IPS-NIHi11 (cell line): ENCODE results near the gene SLC4A7.
"Not testable (repeated sequence)": the region's sequence is repeated elsewhere in the genome, so short reads cannot be mapped to it uniquely, and the experiment has no call there.

ENCODE experiments used
- DNase-seq: peaks from one replicate; pipeline ENCODE4 v3.0.0; 2012; ENCODE audit warnings: mixed read lengths, low spot score

The SLC4A7 gene

DNA sequence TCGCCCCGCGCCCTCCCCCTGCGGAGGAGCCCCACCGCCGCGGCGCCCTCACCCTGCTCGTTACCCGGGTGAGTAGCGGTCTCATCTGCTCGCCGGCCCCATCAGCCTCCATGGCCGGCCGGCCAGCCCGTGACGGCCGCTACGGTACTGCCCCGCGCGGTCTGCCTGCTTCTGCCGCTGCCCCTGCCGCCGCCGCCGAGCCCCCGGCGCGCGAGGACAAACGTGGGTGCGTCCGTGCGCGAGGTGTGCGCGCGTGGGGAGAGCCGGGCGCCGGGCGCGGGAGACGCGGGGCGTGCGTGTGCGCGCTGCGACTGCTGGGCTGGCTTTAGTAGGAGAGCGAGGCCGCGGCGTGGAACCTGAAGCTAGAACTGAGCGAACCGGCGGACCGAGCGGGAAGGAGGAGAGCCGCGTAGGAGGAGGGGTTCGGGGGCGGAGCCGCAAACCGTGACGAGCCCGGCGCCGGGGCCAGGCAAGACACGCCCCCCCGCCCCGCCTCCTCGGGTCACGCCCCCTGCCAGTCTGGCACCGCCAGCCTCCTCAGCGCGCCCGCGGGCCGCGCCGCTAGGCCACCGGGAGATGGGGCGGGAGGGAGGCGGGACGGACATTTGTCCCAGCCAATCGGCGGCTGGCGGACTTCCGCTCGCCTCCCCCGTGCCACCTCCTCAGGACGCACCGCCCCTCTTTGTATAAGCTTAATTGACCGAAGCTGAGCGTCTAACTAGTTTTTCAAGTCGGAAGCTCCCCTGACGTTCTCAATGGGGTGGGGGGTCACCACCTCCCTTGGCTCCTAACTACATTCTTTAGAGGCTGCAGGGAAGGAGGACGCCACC, at the start of gene SLC4A7:
SLC4A7 (minus strand) TSS at position 370 of the 830 bp plus-strand sequence; CDS start at position 112, 258 bp downstream.
- DNase-seq, result peak; percentile 98

DNA sequence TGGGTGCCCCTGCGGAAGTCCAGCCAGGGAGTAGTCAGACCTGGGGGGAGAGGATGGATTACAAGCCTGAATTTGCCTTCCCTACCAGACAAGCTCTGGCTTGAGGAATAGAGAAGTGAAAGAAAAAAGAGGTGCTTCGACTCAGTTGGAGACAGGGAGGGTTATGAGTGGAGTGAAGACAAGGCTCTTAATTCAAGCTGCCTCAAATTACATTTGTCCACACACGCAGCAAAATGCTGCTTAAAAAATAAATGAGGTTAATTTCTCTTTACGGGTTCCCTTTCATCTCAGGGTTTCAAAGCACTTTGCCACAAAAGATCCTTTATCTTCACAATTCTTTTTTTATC, 49.0 kb upstream of the SLC4A7 start:
- peak; percentile 17 for DNase-seq

GRCh38 chr3:27532426-27533260, 48.5 kb upstream of the SLC4A7 start:
- no peak for DNase-seq

DNA sequence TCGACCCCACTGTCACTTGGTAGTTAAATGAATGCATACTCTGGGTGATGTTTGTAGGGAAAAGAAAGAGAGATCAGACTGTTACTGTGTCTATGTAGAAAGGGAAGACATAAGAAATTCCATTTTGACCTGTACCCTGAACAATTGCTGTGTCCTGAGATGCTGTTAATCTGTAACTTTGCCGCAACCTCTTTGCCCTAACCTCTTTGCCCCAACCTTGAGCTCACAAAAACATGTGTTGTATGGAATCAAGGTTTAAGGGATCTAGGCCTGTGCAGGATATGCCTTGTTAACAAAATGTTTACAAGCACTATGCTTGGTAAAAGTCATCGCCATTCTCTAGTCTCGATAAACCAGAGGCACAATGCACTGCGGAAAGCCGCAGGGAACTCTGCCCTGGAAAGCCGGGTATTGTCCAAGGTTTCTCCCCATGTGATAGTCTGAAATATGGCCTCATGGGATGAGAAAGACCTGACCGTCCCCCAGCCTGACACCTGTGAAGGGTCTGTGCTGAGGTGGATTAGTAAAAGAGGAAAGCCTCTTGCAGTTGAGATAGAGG, 47.1 kb upstream of the SLC4A7 start:
- not testable (repeated sequence) for DNase-seq

DNA sequence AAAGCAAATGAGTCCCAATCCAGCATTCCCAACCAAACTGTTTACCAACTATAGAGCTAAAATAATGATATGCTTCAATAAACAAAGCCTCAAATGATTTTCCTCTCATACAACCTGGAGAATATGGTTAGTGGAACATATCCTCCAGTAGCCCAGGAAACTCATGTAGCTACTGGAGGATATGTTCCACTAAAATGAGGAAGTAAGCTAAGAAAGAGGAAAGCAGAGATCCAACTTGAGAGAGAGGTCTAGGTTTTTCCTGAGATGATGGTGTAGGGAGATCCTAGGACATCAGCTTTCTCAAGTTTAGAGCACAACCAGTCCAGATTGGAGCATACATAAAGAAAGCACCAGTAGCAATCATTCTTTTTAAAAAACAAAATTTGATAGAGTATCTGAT, 44.6 kb upstream of the SLC4A7 start:
- no peak for DNase-seq

- DNase-seq, result no peak
These were observed 42.6 kb upstream of the SLC4A7 start for GRCh38 chr3:27526614-27527315.

DNA sequence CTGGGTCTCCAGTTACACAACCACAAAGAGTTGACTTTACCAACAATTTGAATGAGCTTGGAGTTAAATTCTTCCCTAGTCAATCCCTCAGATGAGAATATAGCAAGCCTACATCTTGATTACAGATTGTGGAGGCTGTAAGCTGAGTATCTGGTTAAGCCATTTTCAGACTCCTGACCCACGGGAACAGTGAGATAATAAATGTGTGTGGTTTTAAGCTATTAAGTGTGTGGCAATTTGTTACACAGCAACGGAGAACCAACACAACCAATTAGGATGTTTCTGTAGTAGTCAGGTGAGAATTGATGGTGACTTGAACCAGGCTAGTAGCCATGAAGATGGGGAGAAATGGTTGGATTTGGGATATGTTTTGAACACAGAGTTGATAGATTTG, 37.7 kb upstream of the SLC4A7 start:
- no peak for DNase-seq

DNA sequence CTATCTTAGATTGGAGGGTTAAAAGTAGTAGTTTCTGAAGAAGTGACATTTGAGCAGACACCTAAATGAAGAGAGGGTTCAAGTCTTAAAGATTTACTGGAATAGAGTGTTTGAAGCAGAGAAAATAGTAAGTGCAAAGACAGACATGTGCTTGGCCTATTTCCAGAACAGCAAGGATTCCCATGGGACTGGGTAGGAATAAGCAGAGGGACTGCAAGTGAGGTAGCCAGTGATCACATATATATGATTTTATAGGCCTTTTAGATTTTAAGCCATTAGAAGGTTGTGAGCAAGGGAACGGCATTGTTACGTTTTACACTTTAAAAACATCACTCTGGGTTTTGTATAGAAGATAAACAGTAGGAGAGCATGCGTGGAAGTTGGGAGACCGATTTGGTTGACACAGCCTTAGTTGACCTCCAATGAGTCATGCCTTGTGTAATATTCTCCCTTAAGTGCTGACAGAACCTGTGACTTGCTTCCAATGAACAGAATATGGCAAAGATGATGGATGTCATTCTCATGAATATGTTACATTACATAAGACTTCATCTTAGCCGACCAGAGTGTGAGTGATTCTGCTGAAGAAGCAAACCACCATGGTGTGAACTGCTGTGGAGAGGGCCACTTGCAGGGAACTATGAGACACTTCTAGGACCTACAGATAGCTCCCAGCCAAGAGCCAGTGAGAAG, 37.1 kb upstream of the SLC4A7 start:
- no peak for DNase-seq

DNA sequence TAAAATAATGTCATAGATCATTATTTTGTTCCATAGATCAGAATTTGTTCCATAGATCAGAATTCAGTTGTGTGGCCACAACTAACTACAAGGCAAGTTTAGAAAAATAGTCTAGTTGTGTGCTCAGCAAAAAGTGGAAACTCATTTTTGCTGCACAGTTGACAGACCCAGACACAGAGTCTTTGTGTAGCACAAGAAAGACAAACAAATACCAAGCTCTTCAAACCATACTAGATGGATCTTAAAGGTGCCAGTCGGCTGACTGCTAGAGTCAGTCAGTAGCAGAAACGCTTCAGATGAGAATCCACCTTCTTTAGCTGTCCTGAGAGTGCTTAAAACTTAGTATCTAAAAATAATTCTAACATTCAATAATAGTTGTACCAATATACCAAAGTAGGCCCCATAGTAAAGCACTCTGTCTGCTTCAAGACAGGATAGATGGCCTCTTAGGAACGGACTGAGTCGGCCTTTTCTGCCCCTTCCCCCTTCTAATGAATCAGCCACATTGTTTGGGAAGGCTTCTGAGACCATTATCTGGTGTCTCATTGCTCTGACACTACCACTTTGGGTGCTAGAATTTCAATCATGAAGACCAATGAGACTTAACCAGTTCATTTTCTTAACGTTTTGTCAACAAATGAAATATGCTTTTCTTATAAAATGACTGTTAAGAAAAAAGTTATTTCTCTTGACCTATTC, 27.7 kb upstream of the SLC4A7 start:
- DNase-seq, result no peak

GRCh38 chr3:27509376-27509775, 25.2 kb upstream of the SLC4A7 start:
- no peak for DNase-seq

DNA sequence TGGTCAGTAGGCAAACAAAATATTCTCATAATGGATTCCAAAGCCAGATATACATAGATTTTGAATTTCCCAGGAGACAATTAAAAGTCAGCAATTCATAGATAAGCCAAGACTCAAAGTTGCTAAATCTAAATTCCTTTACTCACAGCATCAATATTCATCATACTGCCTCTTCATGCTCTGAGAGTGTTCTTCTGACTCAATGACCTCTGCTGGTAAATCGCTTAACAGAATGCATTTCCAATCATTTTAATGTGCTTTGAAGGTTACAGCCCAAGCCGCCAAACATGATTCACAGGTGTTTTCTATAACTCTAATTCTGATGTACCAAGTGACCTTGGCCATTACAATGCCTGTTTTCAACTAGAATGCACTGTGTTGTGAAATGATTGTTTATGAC, 24.2 kb upstream of the SLC4A7 start:
- no peak for DNase-seq

DNA sequence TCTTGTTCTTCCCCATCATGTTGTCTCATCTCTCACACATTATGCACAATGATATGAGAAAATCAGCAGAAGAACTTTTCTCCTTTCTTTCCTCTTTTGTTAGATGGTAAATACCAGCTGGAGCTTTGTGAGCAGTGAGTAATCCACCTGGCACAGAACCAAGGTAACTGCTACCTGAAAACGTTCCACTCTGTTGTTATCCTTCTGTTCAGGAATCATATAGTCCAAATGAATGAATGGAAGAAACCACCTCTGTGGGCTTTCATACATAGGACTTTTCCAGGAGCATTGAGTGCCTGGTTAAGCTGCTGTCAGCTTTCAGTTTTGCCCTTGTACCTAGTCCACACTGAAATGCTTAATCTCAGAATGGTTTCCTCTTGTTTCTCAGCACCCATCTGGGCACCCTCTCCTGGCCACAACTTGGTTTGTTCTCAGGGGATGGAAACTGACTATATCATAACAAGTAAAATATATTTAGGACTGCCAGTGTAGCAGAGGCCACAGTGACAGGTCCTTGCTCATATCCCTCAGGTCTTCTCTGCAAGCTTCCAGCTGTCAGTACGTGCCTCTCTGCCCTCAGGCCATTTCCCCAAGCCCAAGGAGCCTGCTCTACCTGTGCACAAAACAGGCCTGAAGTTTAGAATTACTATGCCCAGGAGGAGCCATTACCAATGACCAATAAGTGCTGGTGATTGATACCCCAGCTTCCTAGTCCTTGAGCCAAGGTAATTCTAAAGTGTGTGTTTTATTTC, 23.5 kb upstream of the SLC4A7 start:
- DNase-seq, result no peak

DNA sequence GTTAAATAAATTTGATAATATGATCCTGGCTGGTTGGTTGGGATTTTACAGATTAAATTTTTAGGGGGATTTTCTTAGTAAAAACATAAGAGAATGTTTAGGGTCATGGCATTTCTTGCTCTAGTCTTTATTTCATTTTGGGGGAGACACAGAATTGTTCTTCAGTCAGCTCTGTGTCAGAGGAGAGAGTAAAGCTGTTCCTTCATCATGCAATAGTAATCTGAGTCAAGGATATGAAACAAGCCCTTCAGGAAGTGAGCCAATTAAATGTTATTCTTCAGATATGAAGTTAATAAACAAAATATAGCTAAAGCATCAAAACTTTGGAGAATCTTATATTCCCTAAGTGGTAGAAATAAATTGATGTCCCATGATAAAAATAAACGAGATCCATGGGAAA, 22.9 kb upstream of the SLC4A7 start:
- no peak for DNase-seq

- DNase-seq, result no peak
These were observed 20.6 kb upstream of the SLC4A7 start for GRCh38 chr3:27504749-27505148.

DNA sequence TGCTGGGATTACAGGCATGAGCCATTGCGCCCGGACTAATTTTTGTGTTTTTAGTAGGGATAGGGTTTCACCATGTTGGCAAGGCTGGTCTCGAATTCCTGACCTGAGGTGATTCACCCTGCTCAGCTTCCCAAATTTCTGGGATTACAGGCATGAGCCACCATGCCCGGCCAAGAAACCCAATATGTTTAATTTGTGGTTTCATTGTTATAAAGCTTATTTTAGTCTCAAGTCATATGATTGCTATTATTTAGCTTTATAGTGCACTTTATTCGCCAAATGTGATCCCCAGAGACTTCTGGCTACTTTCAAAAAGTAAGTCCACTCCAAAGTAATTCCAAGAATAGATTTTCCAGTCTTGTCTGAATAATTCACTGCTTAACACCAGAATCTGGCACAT, 19.3 kb upstream of the SLC4A7 start:
- DNase-seq, result no peak

DNA sequence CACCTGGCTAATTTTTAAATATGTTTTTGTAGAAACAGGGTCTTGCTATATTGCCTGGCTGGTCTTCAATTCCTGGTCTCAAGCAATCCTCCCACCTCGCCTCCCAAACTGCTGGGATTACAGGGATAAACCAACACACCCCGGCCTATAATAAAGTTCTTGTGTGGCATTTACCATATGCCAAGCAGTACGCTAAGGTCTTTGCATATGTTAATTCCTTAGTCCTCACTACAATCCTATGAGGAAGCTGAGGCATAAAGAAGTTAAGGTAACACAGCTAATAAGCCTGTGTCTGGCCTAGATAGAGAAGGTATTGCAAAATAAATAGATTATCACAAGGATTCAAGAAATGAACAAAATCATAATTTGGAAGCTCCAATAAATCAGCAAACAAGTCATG, 17.6 kb upstream of the SLC4A7 start:
- no peak for DNase-seq

GRCh38 chr3:27500986-27501385, 16.8 kb upstream of the SLC4A7 start:
- DNase-seq, result no peak

GRCh38 chr3:27500035-27500434, 15.9 kb upstream of the SLC4A7 start:
- DNase-seq, result no peak

DNA sequence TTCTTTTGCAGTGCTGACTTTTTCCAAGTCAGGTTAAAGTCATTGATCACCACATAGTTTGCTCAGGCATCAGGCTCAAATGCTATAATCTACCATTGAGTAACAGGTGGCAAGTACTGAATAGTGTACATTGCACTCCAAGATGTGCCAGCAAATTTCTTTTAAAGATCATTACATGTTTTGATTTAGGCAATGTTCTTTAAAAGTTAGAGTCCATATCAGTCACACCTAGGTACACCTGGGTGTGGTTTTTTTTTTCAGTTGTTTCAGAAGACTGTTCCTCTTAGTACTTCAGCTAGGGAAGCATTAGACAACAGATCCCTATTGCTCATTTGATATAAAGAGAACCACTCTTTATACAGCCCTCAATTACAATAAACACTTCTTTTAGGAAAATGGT, 10.6 kb upstream of the SLC4A7 start:
- no peak for DNase-seq

GRCh38 chr3:27488821-27489220, 4.6 kb upstream of the SLC4A7 start:
- no peak for DNase-seq
